Measurements from ENCODE around the gene HS6ST3.
"Not testable (repeated sequence)": the region's sequence is repeated elsewhere in the genome, so short reads cannot be mapped to it uniquely, and the experiment has no call there.

Gene HS6ST3

GRCh38 chr13:96473526-96474180, 383.7 kb downstream of the HS6ST3 start:
- DNase-seq, result no peak

- no peak for DNase-seq
These were observed 384.3 kb downstream of the HS6ST3 start for GRCh38 chr13:96474181-96474557.

- DNase-seq, result no peak
These were observed 385.2 kb downstream of the HS6ST3 start for GRCh38 chr13:96475103-96475502.

GRCh38 chr13:96481482-96481881, 391.6 kb downstream of the HS6ST3 start:
- DNase-seq, result no peak

- DNase-seq, result no peak
These were observed 400.6 kb downstream of the HS6ST3 start for GRCh38 chr13:96490496-96490989.

- no peak for DNase-seq
These were observed 401.2 kb downstream of the HS6ST3 start for GRCh38 chr13:96491103-96491502.

GRCh38 chr13:96492766-96493165, 402.9 kb downstream of the HS6ST3 start:
- DNase-seq, result no peak

GRCh38 chr13:96499656-96500055, 409.7 kb downstream of the HS6ST3 start:
- DNase-seq, result no peak

GRCh38 chr13:96500953-96501352, 411.0 kb downstream of the HS6ST3 start:
- DNase-seq, result no peak

- DNase-seq, result no peak
These were observed 413.6 kb downstream of the HS6ST3 start for GRCh38 chr13:96503481-96503880.

- no peak for DNase-seq
These were observed 421.7 kb downstream of the HS6ST3 start for GRCh38 chr13:96511587-96511986.

- no peak for DNase-seq
These were observed 429.5 kb downstream of the HS6ST3 start for GRCh38 chr13:96519380-96519779.

- not testable (repeated sequence) for DNase-seq
These were observed 434.6 kb downstream of the HS6ST3 start for GRCh38 chr13:96524398-96525020.

- no peak for DNase-seq
These were observed 435.8 kb downstream of the HS6ST3 start for GRCh38 chr13:96525715-96526114.

GRCh38 chr13:96527497-96527896, 437.6 kb downstream of the HS6ST3 start:
- DNase-seq, result no peak

GRCh38 chr13:96532804-96533203, 442.9 kb downstream of the HS6ST3 start:
- no peak for DNase-seq

- DNase-seq, result no peak
These were observed 443.5 kb downstream of the HS6ST3 start for GRCh38 chr13:96533408-96533807.

GRCh38 chr13:96539791-96540190, 449.9 kb downstream of the HS6ST3 start:
- DNase-seq, result no peak

GRCh38 chr13:96540670-96541069, 450.8 kb downstream of the HS6ST3 start:
- no peak for DNase-seq

- DNase-seq, result no peak
These were observed 453.1 kb downstream of the HS6ST3 start for GRCh38 chr13:96542986-96543385.

- DNase-seq, result no peak
These were observed 455.1 kb downstream of the HS6ST3 start for GRCh38 chr13:96544957-96545356.

GRCh38 chr13:96546463-96546862, 456.6 kb downstream of the HS6ST3 start:
- no peak for DNase-seq

GRCh38 chr13:96551546-96551945, 461.6 kb downstream of the HS6ST3 start:
- DNase-seq, result no peak

GRCh38 chr13:96552559-96552958, 462.7 kb downstream of the HS6ST3 start:
- no peak for DNase-seq

- DNase-seq, result no peak
These were observed 463.9 kb downstream of the HS6ST3 start for GRCh38 chr13:96553796-96554195.

All from NCI-H1436 (cell line).